HG03196 (cell line): ENCODE results near the gene ICE1.
A peak's percentile ranks its signal among the peaks of the same experiment; 100 is the strongest.
"Not testable (repeated sequence)": the region's sequence is repeated elsewhere in the genome, so short reads cannot be mapped to it uniquely, and the experiment has no call there.

Source experiments
- ATAC-seq: cut with Tn5 transposase; IDR thresholded peaks from one replicate; pipeline ENCODE4 v1.9.1; 2021; ENCODE audit not compliant: unreplicated experiment

The ICE1 gene

GRCh38 chr5:5395093-5395492, 27.4 kb upstream of the ICE1 start:
- ATAC-seq, result not testable (repeated sequence)

- ATAC-seq, result no peak
Measured at GRCh38 chr5:5398071-5398470, 24.4 kb upstream of the ICE1 start.

- no peak for ATAC-seq
Measured at GRCh38 chr5:5401095-5401494, 21.4 kb upstream of the ICE1 start.

- ATAC-seq, result no peak
Measured at GRCh38 chr5:5403741-5404140, 18.7 kb upstream of the ICE1 start.

GRCh38 chr5:5404381-5404780, 18.1 kb upstream of the ICE1 start:
- no peak for ATAC-seq

GRCh38 chr5:5405441-5405840, 17.0 kb upstream of the ICE1 start:
- no peak for ATAC-seq

- ATAC-seq, result no peak
Measured at GRCh38 chr5:5407924-5408323, 14.6 kb upstream of the ICE1 start.

- no peak for ATAC-seq
Measured at GRCh38 chr5:5409151-5409810, 13.2 kb upstream of the ICE1 start.

GRCh38 chr5:5413856-5414255, 8.6 kb upstream of the ICE1 start:
- not testable (repeated sequence) for ATAC-seq

GRCh38 chr5:5414999-5415398, 7.5 kb upstream of the ICE1 start:
- no peak for ATAC-seq

GRCh38 chr5:5416733-5417132, 5.7 kb upstream of the ICE1 start:
- no peak for ATAC-seq

GRCh38 chr5:5418006-5418405, 4.5 kb upstream of the ICE1 start:
- ATAC-seq, result no peak

GRCh38 chr5:5418764-5419163, 3.7 kb upstream of the ICE1 start:
- no peak for ATAC-seq

- no peak for ATAC-seq
Measured at GRCh38 chr5:5419291-5420210, 2.9 kb upstream of the ICE1 start.

GRCh38 chr5:5420251-5420650, 2.2 kb upstream of the ICE1 start:
- no peak for ATAC-seq

- no peak for ATAC-seq
Measured at GRCh38 chr5:5421149-5421960, 1.1 kb upstream of the ICE1 start.

GRCh38 chr5:5422819-5423515, 490 bp downstream of the ICE1 start:
- ATAC-seq, result peak; percentile 8

- no peak for ATAC-seq
Measured at GRCh38 chr5:5423586-5423985, 1.1 kb downstream of the ICE1 start.

GRCh38 chr5:5424736-5425135, 2.3 kb downstream of the ICE1 start:
- no peak for ATAC-seq

GRCh38 chr5:5430136-5430535, 7.7 kb downstream of the ICE1 start:
- no peak for ATAC-seq
